ENCODE measurements around the gene PREX1.
"Not testable (repeated sequence)": the region's sequence is repeated elsewhere in the genome, so short reads cannot be mapped to it uniquely, and the experiment has no call there.

The PREX1 gene

DNA sequence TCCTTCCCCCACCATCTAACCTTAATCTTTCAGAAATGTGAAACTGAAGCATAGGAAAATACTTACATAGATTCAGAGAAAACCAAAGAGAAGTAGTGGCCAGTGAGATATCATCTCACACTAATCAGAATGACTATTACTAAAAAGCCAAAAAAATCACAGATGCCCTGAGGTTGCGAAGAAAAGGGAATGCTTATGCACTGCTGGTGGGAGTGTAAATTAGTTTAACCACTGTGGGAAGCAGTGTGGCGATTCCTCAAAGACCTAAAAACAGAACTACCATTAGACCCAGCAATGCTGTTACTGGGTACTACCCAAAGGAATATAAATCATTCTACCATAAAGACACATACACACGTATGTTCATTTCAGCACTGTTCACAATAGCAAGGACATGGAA, 9.2 kb upstream of the PREX1 start:
- peaks cover 26% of the 10 kb centered on the region for H3K4me1 Mint-ChIP-seq (ENCODE audit: low read depth)
- no peaks in the 10 kb centered on the region for H3K27me3 Mint-ChIP-seq
- H3K36me3 Mint-ChIP-seq (ENCODE audit: low read depth) = no peaks in the 10 kb centered on the region
- no peaks in the 10 kb centered on the region for H3K9me3 Mint-ChIP-seq
- no peak overlapping the region for H3K4me3 Mint-ChIP-seq
- H3K27ac Mint-ChIP-seq = no peak overlapping the region

- Mint-ChIP-seq H3K4me1 (ENCODE audit: low read depth) (peaks cover 33% of the 10 kb centered on the region), H3K9me3 (no peaks in the 10 kb centered on the region), H3K27me3 (no peaks in the 10 kb centered on the region), H3K27ac (no peak overlapping the region), H3K4me3 (no peak overlapping the region), H3K36me3 (ENCODE audit: low read depth) (no peaks in the 10 kb centered on the region)
Observed at GRCh38 chr20:48835390-48835789, 7.6 kb upstream of the PREX1 start.

DNA sequence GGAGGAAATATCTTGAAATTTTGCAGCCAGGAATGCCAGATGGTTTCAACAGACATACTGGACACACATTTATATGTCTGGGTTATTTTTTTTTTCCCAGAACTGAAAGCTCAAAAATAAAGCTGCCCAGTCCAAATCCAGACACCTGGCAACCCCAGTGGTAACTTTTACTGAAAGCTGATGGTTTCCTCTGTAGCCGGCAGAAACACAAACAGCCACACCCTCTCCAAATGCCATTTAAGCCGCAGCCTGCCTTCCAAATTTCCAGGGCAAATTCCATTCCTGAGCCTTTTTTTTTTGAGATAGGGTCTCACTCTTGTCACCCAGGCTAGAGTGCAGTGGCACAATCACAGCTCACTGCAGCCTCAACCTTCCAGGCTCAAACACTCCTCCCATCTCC, 6.5 kb upstream of the PREX1 start:
- peaks cover 30% of the 10 kb centered on the region for H3K4me1 Mint-ChIP-seq (ENCODE audit: low read depth)
- no peaks in the 10 kb centered on the region for H3K9me3 Mint-ChIP-seq
- no peak overlapping the region for H3K4me3 Mint-ChIP-seq
- no peaks in the 10 kb centered on the region for H3K36me3 Mint-ChIP-seq (ENCODE audit: low read depth)
- no peaks in the 10 kb centered on the region for H3K27me3 Mint-ChIP-seq
- no peak overlapping the region for H3K27ac Mint-ChIP-seq

DNA sequence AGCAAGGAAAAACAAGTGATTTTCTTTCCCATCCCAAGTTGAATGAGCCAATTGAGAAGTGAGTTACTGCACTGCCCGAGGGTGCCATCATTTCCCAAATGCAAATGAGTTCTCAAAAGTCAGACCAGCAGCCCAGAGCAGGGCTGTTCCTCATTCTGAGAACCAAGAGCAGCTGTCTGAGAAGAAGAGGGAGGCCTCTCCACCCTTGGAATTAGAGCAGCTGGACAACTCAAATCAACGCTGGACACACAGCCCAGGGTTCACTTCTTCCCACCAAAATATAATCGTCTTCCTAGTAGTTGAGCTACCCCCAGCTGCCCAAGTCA, 4.6 kb upstream of the PREX1 start:
- Mint-ChIP-seq H3K36me3 (ENCODE audit: low read depth) (no peaks in the 10 kb centered on the region), H3K27me3 (no peaks in the 10 kb centered on the region), H3K4me1 (ENCODE audit: low read depth) (peaks cover 33% of the 10 kb centered on the region), H3K9me3 (no peaks in the 10 kb centered on the region), H3K27ac (peak overlapping the region; percentile 22), H3K4me3 (no peak overlapping the region)

- Mint-ChIP-seq H3K27ac (peak overlapping the region; percentile 41), H3K4me3 (no peak overlapping the region), H3K27me3 (no peaks in the 10 kb centered on the region), H3K36me3 (ENCODE audit: low read depth) (peaks cover 1% of the 10 kb centered on the region), H3K9me3 (no peaks in the 10 kb centered on the region), H3K4me1 (ENCODE audit: low read depth) (peaks cover 29% of the 10 kb centered on the region)
Observed at GRCh38 chr20:48831718-48832404, 4.1 kb upstream of the PREX1 start.

DNA sequence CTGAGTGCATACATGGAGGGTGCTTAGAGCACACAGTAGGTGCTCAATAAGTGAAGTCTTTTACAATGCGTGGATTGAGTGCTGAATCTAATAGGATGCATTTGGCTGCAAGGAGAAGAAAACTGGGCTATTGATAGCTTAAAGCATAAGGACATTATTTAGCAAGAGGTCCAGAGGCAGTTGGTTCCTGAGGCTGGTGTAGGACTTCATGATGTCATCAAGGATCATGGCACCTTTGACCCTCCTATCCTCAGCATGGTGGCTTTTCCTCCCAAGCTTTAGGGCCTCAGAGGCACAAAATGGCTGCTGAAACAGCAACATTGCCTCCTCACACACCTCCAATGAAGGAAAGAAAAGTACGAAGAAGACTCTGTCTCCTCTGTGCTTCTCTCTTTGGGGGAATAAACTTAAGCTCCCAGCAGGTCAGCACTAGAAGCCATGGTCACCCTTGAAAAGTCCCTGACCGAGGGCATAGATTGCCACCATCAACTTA, 3.1 kb upstream of the PREX1 start:
- Mint-ChIP-seq H3K9me3 (no peaks in the 10 kb centered on the region), H3K27me3 (no peaks in the 10 kb centered on the region), H3K4me1 (ENCODE audit: low read depth) (peaks cover 35% of the 10 kb centered on the region), H3K27ac (no peak overlapping the region), H3K36me3 (ENCODE audit: low read depth) (peaks cover 6% of the 10 kb centered on the region), H3K4me3 (no peak overlapping the region)

DNA sequence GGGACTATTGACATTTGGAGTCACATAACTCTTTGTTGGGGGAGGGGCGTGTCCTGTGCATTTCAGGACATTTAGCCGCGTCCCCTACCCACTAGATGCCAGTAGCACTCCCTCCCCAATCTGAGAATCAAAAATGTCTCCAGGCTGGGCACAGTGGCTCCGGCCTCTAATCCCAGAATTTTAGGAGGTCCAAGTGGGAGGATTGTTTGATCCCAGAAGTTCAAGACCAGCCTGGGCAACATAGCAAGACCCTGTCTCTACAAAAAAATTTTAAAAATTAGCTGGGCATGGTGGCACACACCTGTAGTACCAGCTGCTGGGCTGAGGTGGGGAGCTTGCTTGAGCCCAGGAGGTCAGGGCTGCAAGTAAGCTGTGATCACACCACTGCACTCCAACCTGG, 2.1 kb upstream of the PREX1 start:
- H3K4me3 Mint-ChIP-seq = no peak overlapping the region
- peaks cover 6% of the 10 kb centered on the region for H3K36me3 Mint-ChIP-seq (ENCODE audit: low read depth)
- H3K27ac Mint-ChIP-seq = no peak overlapping the region
- H3K27me3 Mint-ChIP-seq = no peaks in the 10 kb centered on the region
- peaks cover 36% of the 10 kb centered on the region for H3K4me1 Mint-ChIP-seq (ENCODE audit: low read depth)
- no peaks in the 10 kb centered on the region for H3K9me3 Mint-ChIP-seq

GRCh38 chr20:48828734-48829460, 1.1 kb upstream of the PREX1 start:
- Mint-ChIP-seq H3K36me3 (ENCODE audit: low read depth) (peaks cover 9% of the 10 kb centered on the region), H3K9me3 (no peaks in the 10 kb centered on the region), H3K4me3 (peak overlapping the region; percentile 84), H3K27me3 (no peaks in the 10 kb centered on the region), H3K27ac (peak overlapping the region; percentile 91), H3K4me1 (ENCODE audit: low read depth) (peaks cover 36% of the 10 kb centered on the region)

DNA sequence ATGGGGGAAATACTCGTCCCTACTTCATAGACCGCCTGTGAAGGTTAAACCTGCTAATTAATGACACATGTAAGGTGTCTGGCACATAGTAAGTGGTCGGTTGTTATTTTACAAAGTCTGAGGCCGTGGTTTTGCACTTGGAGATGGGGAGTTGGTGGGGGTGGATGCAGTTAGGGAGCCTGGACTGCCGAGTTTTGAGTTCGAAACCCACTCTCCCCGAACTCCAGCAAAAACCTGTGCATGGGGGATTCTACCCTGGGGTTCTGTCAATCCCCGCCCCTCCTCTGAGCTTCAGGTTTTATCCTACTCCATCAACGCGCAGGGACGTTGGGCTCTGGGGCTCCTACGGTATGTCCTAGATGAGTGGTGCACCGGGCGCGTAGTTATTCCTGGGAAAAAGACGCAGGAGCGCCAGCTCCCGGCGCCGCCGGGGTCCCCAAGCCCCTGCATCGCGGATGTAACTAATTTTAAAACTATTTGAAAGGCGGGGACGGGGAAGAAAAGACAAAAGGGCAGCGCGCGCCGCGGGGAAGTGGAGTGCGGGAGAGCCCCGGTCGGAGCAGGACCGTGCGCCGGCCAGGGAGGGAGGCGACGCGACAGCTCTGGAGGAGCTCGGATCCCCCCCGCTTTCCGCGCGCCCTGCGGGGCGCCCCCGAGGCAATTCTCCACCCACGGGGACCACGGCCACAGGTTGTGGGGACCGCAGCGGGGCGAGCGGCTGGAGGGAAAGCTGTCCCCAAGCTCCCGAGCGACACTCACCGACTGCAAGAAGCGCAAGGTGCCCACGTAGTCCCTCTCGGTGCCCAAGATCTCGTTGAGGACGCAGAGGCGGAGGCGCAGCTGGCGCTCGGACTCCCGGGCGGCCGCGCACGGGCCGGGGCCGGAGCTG, 672 bp downstream of the PREX1 start:
- Mint-ChIP-seq H3K4me3 (peak overlapping the region; percentile 95), H3K27me3 (no peaks in the 10 kb centered on the region), H3K9me3 (no peaks in the 10 kb centered on the region), H3K27ac (peak overlapping the region; percentile 97), H3K36me3 (ENCODE audit: low read depth) (peaks cover 13% of the 10 kb centered on the region), H3K4me1 (ENCODE audit: low read depth) (peaks cover 26% of the 10 kb centered on the region)

DNA sequence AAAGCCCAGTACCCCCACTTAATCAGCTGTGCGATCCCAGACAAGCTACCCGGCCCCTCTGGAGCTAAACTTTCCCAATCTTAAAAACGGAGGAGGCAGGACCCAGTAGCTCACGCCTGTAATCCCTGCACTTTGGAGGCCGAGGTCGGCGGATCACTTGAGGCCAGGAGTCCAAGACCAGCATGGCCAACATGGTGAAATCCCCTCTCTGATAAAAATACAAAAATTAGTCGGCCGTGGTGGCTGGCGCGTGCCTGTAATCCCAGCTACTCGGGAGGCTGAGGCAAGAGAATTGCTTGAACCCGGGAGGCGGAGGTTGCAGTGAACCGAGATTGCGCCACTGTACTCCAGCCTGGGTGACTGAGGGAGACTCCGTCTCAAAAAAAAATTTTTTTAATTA, 1.3 kb downstream of the PREX1 start:
- not testable (repeated sequence) for H3K27me3 Mint-ChIP-seq, H3K9me3 Mint-ChIP-seq
- Mint-ChIP-seq H3K4me1 (ENCODE audit: low read depth) (peaks cover 20% of the 10 kb centered on the region), H3K27ac (peak overlapping the region; percentile 97), H3K36me3 (ENCODE audit: low read depth) (peaks cover 13% of the 10 kb centered on the region), H3K4me3 (peak overlapping the region; percentile 95)

DNA sequence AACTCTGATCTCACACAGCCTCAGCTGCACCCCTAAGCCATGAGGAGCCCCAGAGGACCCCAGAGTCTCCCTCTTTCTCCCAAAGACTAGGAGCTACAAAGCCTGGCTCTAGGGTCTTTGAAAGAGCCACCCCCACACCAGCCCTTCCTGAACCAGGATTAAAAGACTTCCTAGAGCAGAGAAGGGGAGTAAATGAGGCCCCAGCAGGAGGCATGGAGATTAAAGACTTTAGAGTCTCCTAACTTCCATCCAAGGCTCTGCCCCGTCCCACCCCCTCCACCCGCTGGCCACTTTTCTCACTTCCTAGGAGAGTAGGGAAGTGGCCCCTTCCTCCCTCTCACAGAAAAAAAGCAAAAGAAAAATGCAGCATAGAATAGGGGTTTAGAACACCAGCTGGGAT, 1.7 kb downstream of the PREX1 start:
- Mint-ChIP-seq H3K27ac (peak overlapping the region; percentile 97), H3K36me3 (ENCODE audit: low read depth) (peaks cover 13% of the 10 kb centered on the region)

GRCh38 chr20:48825566-48825920, 2.3 kb downstream of the PREX1 start:
- Mint-ChIP-seq H3K36me3 (ENCODE audit: low read depth) (peaks cover 13% of the 10 kb centered on the region), H3K4me1 (ENCODE audit: low read depth) (peaks cover 17% of the 10 kb centered on the region), H3K9me3 (no peaks in the 10 kb centered on the region), H3K27ac (peak overlapping the region; percentile 97), H3K27me3 (no peaks in the 10 kb centered on the region), H3K4me3 (peak overlapping the region; percentile 95)

More for the DNA sequence above, 1.7 kb downstream of the PREX1 start:
- H3K27me3 Mint-ChIP-seq = no peaks in the 10 kb centered on the region
- peak overlapping the region; percentile 95 for H3K4me3 Mint-ChIP-seq
- peaks cover 20% of the 10 kb centered on the region for H3K4me1 Mint-ChIP-seq (ENCODE audit: low read depth)
- H3K9me3 Mint-ChIP-seq = no peaks in the 10 kb centered on the region

DNA sequence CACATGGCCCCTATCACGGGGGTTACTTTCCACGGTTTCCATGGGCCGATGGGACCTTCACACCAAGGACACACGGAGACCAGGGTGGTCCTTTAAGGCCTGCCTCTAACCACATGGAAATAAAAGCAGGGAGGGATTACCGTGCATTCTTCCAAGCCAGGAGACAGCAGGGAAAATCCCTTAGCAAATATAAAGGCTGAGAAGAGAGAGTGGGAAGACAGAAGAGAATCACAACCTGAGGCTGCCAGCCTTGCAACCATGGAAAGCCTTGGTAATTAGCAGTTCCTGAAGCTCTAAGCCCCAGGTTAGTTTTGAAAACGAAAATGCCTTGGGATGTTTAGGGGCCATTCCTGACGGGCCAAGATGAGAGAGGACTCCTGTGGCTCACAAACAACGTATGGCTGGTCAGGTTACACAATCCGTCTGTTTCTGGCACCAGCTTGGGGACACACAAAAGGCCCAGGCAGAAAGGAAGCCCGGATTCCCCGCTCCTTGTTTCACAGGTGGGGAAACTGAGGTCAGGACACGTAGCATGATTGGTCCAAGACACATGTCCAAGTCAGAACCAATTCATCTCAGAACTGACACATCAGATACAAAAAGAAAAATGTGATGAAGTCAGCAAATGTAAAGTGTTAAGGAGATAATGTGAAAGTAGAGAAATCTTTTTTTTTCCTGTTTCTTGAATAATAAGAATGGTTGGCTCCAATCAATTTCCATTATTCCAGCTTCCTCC, 2.8 kb downstream of the PREX1 start:
- no peaks in the 10 kb centered on the region for H3K27me3 Mint-ChIP-seq
- peak overlapping the region; percentile 97 for H3K27ac Mint-ChIP-seq
- peak overlapping the region; percentile 95 for H3K4me3 Mint-ChIP-seq
- peaks cover 14% of the 10 kb centered on the region for H3K4me1 Mint-ChIP-seq (ENCODE audit: low read depth)
- peaks cover 13% of the 10 kb centered on the region for H3K36me3 Mint-ChIP-seq (ENCODE audit: low read depth)
- H3K9me3 Mint-ChIP-seq = no peaks in the 10 kb centered on the region

- H3K4me1 Mint-ChIP-seq (ENCODE audit: low read depth) = peaks cover 14% of the 10 kb centered on the region
- H3K27me3 Mint-ChIP-seq = no peaks in the 10 kb centered on the region
Observed at GRCh38 chr20:48823960-48824498, 3.8 kb downstream of the PREX1 start.

More at GRCh38 chr20:48823960-48824498, 3.8 kb downstream of the PREX1 start:
- Mint-ChIP-seq H3K27ac (peak overlapping the region; percentile 97), H3K4me3 (peak overlapping the region; percentile 95), H3K36me3 (ENCODE audit: low read depth) (peaks cover 18% of the 10 kb centered on the region), H3K9me3 (no peaks in the 10 kb centered on the region)

All from stimulated activated naive CD8-positive, alpha-beta T cell treated with anti-CD3 and anti-CD28 coated beads, Interleukin-15, Interleukin-2, amounts not matched to agents 100 ng/mL and 50 ng/mL, for 24 hours (primary cell).